HG03066 (cell line): Measurements from ENCODE around the gene PLSCR1.
A peak's percentile ranks its signal among the peaks of the same experiment; 100 is the strongest.

ENCODE experiments used
- ATAC-seq: cut with Tn5 transposase; IDR thresholded peaks from one replicate; pipeline ENCODE4 v1.9.1; 2021; ENCODE audit warnings: low read depth; ENCODE audit not compliant: unreplicated experiment

The PLSCR1 gene, protein sequence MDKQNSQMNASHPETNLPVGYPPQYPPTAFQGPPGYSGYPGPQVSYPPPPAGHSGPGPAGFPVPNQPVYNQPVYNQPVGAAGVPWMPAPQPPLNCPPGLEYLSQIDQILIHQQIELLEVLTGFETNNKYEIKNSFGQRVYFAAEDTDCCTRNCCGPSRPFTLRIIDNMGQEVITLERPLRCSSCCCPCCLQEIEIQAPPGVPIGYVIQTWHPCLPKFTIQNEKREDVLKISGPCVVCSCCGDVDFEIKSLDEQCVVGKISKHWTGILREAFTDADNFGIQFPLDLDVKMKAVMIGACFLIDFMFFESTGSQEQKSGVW

DNA sequence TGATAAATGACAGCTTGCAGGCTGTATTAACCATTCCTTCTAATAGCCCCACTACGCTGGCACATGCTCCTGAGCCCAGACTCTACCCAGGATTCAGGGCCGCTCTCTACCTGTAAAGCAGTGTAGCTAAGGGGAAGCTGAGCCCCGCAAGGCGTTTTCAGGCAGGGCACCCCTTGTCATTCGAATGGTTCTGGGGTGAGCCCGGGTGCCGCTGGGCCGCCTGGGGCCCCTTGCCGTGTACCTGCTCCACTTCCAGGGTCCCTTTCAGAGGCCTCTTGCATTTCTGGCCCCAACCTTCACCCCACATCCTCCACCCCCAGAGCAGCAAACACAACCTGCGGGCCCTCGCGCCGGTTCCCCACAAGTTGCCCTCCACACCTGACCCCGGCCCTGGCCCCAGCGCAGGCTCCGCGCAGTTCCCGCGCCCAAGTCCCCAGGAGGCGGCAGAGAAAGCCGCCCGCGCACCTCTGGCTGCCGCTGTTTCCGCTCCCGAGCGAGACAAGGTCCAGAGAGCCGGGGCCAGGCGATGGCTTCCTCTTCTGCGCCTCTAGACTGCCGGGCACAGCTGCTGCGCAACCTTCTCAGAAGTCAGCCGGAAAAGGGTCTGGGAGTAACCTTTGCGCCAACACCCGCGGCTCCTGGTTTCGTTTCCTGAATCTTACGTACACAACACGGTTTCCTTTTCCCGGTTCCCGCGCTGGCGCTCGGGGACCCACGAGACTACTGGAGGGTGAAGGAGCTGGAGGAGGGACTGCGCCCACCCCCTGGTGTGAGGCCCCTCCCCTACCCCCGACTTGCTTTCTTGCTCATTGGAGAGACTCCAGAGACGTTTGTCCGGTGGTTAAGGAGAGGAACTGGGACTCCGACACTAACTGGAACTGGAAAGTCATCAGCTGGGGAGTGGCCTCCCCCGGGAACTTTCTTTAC is at the start of gene PLSCR1:
PLSCR1 (minus strand) TSS at position 606 of the 927 bp plus-strand sequence. CDS start 8,055 bp downstream, outside the sequence.
- peak; percentile 81 for ATAC-seq

DNA sequence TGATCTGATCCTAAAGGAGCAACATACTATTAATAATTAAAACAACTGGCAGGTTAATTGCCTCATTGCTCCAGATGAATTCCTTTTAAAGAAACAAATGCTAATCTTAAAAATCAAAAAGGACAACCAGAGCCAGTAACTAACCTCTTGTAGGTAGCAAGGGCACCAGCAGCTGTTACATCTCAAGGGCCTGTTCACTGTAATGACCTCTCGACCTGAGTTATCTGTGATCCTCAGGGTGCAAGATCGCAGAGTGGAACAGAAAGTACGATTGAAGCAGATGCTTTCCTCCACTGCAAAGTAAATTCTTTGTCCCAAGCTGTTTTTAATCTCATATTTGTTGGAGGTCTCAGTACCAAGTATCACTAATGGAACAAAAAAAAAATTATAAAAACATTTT is 49.4 kb upstream of the PLSCR1 start:
- ATAC-seq = no peak

DNA sequence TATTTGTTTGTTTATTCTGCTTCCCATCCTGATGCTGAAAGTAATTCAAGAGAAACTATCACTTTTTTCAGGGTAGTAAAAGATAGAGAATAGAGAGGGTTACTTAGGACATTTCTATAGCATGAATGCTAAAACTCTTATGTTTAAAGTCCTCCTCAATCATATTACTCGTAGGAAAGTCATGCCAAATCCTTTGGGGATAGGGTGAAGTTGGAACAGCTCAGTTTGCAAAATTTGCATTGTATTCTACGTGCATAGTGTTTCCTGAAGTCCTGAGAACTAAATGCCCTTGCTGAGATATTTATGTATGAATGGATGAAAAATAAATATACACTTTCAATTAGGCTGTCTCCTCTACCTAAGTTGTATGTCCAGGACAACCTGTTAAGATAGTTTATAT is 46.1 kb upstream of the PLSCR1 start:
- ATAC-seq = no peak

DNA sequence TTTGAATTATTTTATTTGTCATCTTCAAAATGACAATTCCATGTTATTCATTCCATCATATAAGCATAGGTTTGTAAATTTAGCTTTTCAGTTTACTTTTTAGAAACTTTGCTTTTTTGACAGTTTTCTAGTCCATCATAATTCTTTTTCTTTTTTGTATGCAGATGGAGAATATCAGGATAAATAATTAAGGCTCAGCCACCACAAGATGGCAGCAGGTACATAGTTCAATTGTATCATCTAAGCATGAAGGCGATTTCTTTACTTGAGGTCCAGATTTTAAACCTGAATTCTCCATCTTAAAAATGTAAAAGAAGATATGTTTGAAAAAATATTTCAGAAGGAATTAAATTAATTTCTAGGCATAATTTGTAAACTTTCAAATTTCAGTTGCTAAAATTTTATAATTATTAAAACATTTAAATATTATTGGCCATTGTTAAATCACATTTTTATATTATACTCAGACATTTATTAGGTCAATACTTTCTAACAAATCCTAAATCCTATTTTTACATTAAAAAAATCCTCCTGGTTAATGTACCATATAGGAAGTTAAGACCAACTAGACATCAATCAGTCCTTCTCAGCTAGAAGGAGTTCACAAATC is 45.6 kb upstream of the PLSCR1 start:
- no peak for ATAC-seq

DNA sequence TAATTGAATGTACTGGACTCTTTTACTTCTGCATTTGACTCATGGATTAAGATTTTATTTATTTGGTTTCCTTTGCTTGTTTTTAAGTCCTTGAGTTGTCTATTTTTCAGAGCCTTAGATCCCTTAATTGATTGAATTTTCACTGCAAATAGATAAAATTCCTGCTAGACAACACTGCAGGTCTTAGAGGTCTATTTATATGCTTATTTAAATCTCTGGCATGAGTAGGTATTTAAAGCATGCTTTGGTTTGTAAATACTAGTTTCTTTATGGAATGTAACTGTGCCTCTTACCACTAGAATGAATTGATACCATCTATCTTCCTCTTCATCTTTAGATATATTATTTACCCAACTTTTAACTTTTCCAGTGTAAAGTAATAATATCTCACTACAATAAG is 40.7 kb upstream of the PLSCR1 start:
- ATAC-seq = no peak

DNA sequence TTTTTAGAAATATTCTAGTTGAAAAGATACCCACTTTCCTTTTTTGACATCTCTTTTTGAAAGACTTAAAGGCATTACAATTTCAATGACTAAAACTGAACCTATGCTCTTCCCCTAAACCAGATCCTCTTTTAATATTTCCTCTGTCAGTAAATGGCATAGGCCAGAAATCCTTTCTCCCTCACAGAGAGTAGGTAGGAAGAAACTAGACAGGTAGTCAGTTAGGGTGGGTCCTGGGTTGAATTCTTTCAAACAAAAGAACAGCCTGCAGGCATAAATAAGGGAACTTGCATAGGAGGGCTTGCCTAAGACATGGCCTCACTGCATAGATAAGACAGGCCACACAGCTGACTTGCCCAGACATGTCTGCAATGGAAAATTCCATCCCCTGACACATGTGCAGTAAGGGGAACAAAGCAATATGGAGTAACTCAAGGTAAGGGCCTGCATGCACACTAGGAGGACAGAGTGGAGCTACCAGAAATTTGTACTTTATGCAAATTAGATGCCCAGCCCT is 37.6 kb upstream of the PLSCR1 start:
- ATAC-seq = no peak

DNA sequence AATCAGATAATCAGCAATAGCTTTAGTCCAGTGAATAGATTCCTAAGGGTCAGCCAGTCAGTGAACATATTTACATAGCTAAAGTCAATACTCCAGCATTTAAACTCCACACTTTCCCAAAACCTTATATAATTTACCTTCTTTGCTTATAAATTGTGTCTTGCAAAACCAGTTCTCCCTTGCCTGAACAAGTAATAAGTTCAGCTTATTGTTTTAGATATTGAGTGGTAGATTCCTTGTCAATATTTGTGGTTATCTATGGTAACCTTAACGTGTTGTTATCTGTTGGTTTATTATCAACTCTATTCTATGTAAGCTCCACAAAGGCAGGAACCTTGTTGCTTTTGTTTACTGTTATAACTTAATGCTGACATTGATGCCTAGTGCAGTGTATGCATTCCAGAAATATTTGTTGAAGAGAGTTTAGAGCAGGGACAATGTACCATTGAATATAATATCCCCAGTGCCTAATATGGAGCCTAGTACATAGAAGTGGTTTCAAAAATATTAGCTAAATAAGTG is 36.7 kb upstream of the PLSCR1 start:
- no peak for ATAC-seq

DNA sequence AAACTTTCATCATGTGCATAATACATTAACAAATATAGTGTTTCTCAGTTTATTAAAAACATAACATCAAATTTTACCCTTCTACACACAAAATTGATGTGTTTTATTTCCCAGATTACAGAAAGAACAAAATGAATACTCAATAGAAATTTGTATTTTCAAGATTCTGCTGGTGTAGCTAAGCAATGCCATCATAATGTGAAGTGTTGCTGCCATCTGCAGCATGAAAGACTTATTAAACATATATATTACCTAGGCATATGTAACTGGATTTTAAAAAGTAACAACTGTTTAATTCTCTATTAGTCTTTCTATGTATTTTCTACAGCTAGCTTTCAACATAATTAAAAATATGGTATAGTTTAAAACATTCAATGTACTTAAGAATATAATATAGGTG is 33.3 kb upstream of the PLSCR1 start:
- peak; percentile 76 for ATAC-seq

DNA sequence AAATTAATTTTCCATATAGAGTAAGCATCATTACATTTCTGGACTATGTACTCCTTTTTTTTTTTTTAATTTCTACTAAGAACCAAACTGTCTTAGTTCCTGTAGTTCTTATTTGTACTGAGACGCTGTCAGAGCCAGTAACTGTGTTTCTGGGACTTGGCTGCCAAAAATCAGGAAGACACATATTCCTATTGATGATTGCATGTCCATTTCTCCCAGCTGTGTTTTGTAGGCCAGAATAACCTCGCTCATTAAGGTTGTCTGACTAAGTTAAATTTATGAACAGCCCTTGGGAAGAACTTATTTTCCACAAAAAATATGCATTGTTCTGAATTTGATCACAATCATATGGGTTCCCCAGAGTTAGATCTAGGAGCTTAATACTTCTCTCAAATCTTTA is 31.2 kb upstream of the PLSCR1 start:
- no peak for ATAC-seq

DNA sequence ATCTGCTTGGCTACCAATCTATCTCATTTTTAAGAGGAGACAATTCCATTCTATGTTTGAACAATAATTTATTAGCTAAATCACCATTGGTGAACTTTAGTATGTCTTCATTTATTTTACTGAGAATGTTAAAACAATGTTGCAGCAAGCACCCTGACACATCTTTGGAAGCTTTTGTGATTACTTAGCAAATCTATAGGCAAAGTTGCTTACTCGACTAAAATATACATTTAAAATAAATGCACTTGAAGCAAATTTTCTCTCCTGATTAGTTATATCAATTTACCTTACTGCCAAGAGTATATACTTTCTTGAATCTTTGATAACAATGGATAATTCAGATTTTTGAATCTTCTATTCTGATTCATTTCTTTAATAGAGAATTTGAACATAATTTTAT is 29.8 kb upstream of the PLSCR1 start:
- ATAC-seq = no peak

DNA sequence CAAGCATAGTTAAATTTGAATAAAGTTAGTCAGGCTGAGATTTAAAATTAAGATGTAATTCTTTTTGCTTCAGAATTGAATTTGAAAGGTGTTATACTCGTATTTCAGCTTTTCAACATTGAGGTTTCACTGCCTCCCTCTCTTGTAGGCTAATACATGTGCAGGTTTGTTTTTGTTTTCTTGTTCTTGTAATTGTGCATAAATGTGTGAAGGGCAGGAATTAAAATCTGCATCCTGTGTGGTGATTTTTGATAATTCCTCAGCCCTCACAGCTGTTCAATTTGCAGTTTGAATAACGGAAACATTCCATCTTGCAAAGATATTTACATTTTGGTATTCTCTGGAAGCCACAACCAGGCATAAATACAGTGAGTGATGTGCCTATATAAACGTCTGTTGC is 24.9 kb upstream of the PLSCR1 start:
- ATAC-seq = no peak

DNA sequence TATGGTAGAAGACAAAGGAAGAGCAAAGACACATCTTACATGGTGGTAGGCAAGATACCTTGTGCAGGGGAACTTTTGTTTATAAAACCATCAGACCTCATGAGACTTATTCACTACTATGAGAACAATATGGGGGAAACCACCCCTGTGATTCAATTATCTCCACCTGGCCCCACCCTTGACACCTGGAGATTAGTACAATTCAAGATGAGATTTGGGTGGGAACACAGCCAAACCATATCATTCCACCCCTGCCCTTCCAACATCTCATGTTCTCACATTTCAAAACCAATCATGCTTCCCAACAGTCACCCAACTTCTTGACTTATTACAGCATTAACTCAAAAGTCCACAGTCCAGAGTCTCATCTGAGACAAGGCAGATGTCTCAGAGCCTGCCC is 21.7 kb upstream of the PLSCR1 start:
- no peak for ATAC-seq

DNA sequence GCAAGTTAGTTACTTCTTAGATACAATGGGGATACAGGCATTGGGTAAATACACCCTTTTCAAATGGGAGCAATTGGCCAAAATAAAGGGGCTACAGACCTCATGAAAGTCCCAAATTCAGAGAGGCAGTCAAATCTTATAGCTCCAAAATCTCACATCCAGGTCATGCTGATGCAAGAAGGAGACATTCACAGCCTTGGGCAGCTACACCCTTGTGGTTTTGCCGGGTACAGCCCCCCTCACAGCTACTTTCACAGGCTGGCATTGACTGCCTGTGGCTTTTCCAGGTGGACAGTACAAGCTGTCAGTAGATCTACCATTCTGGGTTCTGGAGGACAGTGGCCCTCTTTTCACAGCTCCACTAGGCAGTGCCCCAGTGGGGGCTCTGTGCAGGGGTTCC is 17.5 kb upstream of the PLSCR1 start:
- no peak for ATAC-seq

DNA sequence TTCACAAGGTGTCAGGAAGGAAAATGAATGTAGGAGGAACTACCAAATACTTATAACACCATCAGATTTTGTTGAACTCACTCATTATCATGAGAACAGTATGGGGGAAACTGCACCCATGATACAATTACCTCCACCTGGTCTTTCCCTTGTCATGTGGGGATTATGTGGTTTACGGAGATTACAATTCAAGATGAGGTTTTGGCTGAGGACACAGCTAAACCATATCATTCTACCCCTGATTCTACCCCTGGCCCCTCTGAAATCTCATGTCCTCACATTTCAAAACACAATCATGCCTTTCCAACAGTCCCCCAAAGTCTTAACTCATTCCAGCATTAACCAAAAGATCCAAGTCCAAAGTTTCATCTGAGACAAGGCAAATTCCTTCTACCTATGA is 17.1 kb upstream of the PLSCR1 start:
- no peak for ATAC-seq

DNA sequence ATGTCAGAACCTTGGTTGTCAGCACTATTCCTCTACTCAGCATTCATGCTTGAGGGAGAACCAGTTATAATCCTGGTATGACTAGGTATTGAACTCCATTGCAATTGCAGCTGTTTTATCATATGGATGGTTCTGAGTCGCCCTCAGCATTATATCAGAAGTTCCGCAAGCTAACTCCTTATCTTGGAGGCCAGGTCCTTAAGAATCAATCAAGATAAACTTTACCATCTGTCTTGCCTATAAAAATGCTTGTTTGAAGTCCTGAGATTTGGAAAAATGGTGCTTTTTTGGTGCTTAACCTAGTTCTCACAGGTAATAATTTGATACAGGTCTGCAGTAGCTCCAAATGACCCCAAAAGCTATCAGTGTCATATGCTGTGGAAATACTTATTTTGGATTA is 16.3 kb upstream of the PLSCR1 start:
- ATAC-seq = no peak

DNA sequence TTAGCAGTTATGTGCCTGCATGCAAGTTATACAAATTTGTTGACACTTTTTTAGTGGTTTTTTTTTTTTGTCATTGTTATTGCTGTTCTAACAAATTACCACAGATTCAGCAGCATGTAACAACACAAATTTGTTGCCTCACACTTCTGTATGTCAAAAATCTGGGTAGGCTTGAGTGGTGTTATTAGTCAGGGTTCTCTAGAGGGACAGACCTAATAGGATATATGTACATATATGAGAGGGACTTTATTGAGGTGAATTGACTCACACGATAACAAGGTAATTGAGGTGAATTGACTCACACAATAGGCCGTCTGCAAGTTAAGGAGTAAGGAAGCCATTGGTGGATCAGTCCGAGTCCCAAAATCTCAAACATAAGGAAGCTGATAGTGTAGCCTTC is 15.0 kb upstream of the PLSCR1 start:
- no peak for ATAC-seq

DNA sequence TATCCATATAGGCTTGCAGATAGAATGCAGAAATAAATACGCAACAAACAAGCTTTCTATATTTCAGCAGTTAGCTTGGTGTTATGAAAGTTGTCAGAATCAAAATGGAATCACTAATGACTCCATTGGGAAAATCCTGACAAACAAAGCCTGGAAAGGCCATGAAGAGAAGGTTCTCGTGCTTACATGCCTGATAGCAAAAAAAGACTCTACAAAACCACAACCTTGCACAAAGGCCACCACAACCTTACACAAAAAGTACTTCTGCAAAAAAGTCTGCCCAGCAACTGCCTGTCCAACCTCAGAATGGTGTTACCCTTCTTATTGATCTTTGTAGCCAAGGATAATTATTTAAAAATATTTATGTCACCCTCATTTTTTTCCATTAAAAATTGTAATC is 14.4 kb upstream of the PLSCR1 start:
- no peak for ATAC-seq

DNA sequence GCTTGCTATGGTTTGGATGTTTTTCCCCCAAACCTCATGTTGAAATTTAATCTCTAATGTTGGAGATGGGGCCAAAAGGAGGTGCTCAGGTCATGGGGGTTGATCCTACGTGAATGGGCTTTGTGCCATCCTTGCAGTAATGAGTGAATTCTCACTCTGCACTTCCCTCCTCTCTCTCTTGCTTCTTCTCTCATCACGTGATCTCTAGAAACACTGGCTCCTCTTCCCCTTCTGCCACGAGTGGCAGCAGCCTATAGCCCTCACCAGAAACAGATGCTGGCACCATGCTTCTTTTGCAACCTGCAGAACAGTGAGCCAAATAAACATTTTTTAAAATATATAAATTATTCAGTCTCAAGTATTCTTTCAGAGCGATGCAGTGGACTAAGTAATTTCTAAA is 13.3 kb upstream of the PLSCR1 start:
- ATAC-seq = no peak

DNA sequence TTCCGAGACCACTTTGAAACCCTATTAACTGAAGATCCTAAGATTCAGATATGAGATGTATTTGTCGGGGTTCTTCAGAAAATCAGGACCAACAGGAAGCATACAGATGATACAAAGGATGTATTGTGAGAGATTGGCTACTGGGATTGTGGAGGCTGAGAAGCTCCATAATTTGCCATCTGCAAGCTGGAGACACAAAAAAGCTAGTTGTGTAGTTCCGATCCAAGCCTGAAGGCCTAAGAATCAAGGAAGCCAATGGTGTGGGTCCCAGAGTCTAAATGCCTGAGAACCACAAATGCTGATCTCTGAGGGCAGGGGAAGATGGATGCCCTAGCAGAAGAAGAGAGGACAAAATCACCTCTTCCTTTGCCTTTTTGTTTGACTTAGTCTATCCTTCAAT is 10.9 kb upstream of the PLSCR1 start:
- no peak for ATAC-seq

DNA sequence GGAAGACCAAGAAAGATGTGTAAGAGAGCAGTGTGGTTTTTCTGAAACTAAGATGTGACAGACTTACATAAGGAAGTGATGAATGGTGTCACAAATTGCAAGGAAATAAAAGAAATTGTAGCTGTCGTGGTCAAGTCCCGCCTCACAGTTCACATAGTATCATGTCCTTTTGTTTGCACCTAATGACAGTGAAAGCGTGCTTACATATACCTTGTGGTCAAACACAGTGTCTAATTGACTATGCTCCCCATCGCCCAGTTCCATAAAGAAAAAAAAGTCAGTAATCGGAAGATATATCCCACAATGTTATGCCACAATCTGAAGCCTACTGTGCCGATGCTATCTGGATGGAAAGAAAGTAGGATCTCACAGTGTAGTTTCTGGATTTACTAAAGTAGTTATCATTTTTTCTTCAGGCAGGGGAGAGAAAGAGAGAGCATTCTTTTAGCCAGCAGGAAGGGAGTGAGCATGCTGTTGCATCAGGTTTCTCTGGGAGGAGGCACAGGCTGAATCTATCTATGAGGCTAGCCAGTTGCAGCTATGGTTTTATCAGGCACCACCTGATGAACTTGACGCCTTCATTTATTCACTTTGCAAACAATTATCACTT is 9.8 kb upstream of the PLSCR1 start:
- no peak for ATAC-seq
